ENCODE data around the gene ZKSCAN3.
"Not testable (repeated sequence)": the region's sequence is repeated elsewhere in the genome, so short reads cannot be mapped to it uniquely, and the experiment has no call there.

The ZKSCAN3 gene

GRCh38 chr6:28377879-28378278, 28.1 kb downstream of the ZKSCAN3 start:
- DNase-seq, result no peak

- DNase-seq, result no peak
These were observed 28.9 kb downstream of the ZKSCAN3 start for GRCh38 chr6:28378644-28379043.

GRCh38 chr6:28380381-28380780, 30.6 kb downstream of the ZKSCAN3 start:
- no peak for DNase-seq

- DNase-seq, result peak; percentile 43
These were observed 33.7 kb downstream of the ZKSCAN3 start for GRCh38 chr6:28383235-28384142.

- DNase-seq, result no peak
These were observed 34.4 kb downstream of the ZKSCAN3 start for GRCh38 chr6:28384143-28384533.

GRCh38 chr6:28390688-28391087, 40.9 kb downstream of the ZKSCAN3 start:
- no peak for DNase-seq

GRCh38 chr6:28393912-28394662, 44.3 kb downstream of the ZKSCAN3 start:
- DNase-seq, result no peak

GRCh38 chr6:28395918-28396317, 46.2 kb downstream of the ZKSCAN3 start:
- DNase-seq, result no peak

GRCh38 chr6:28399350-28400121, 49.8 kb downstream of the ZKSCAN3 start, which contains the start of gene ZSCAN12:
Gene ZSCAN12, minus strand, starts transcription at chr6:28399747. Its CDS starts 1,342 bp downstream, at chr6:28398405.
- DNase-seq, result peak; percentile 88

- DNase-seq, result no peak
These were observed 50.3 kb downstream of the ZKSCAN3 start for GRCh38 chr6:28400122-28400451.

GRCh38 chr6:28401172-28401571, 51.4 kb downstream of the ZKSCAN3 start:
- no peak for DNase-seq

GRCh38 chr6:28402197-28402596, 52.5 kb downstream of the ZKSCAN3 start:
- no peak for DNase-seq

- DNase-seq, result not testable (repeated sequence)
These were observed 54.2 kb downstream of the ZKSCAN3 start for GRCh38 chr6:28403923-28404322.

GRCh38 chr6:28407401-28407800, 57.7 kb downstream of the ZKSCAN3 start:
- no peak for DNase-seq

- DNase-seq, result no peak
These were observed 58.5 kb downstream of the ZKSCAN3 start for GRCh38 chr6:28408076-28408802.

GRCh38 chr6:28410767-28411166, 61.0 kb downstream of the ZKSCAN3 start:
- no peak for DNase-seq

GRCh38 chr6:28413681-28414080, 63.9 kb downstream of the ZKSCAN3 start:
- no peak for DNase-seq
